Natural killer cell (primary cell): ENCODE results near the gene WT1. TPM values are rescaled to one million over a fixed set of nuclear protein-coding genes. Genes with fewer than 3 reads are reported as not detected.

ENCODE experiments used
- ATAC-seq, 3 donors: fragments of 150-1000 bp in 2 of 3; fragments of 200-7000 bp in 1 of 3; cut with Tn5 transposase; 1 replicate in 1 of 3; 2 replicates in 2 of 3; pipeline ENCODE4 v1.10.0; 2021; ENCODE audit warnings: mild to moderate bottlenecking in 2 of 3, moderate library complexity in 2 of 3
- DNase-seq, 2 donors: peaks; one replicate each; pipeline versions ENCODE4 v3.0.0 to v3.0.0-alpha.2; 2013 to 2021; ENCODE audit warnings: mixed read lengths in 1 of 2
- H3K27ac ChIP-seq: one replicate; pipeline ENCODE4 v1.5.1; 2013; ENCODE audit warnings: mild to moderate bottlenecking, low read length
- H3K27me3 ChIP-seq: one replicate; pipeline ENCODE4 v1.6.1; 2013; ENCODE audit warnings: low read length; ENCODE audit not compliant: control insufficient read depth, insufficient read depth
- H3K36me3 ChIP-seq: one replicate; pipeline ENCODE4 v1.6.1; 2013; ENCODE audit warnings: low read length; ENCODE audit not compliant: control insufficient read depth, insufficient read depth
- H3K4me1 ChIP-seq: one replicate; pipeline ENCODE4 v1.6.1; 2013; ENCODE audit warnings: low read length; ENCODE audit not compliant: control insufficient read depth, insufficient read depth
- H3K4me3 ChIP-seq: one replicate; pipeline ENCODE4 v1.5.1; 2013; ENCODE audit warnings: low read length
- H3K9me3 ChIP-seq: one replicate; pipeline ENCODE4 v1.6.1; 2013; ENCODE audit warnings: low read length; ENCODE audit not compliant: control insufficient read depth, insufficient read depth
- H3K27ac Mint-ChIP-seq, 2 donors: one replicate each; pipeline ENCODE4 v1.8.0; 2022; ENCODE audit warnings: mild to moderate bottlenecking in 2 of 2, mixed read lengths in 2 of 2, moderate library complexity in 1 of 2
- H3K27me3 Mint-ChIP-seq, 2 donors: one replicate each; pipeline ENCODE4 v1.8.0; 2022; ENCODE audit warnings: low read depth in 2 of 2, mixed read lengths in 2 of 2
- H3K36me3 Mint-ChIP-seq: one replicate; pipeline ENCODE4 v1.8.0; 2022; ENCODE audit warnings: mixed read lengths
- H3K4me1 Mint-ChIP-seq, 2 donors: one replicate each; pipeline ENCODE4 v1.8.0; 2022; ENCODE audit warnings: mixed read lengths in 2 of 2
- H3K4me3 Mint-ChIP-seq: one replicate; pipeline ENCODE4 v1.8.0; 2022; ENCODE audit warnings: mild to moderate bottlenecking, moderate library complexity, mixed read lengths
- H3K9me3 Mint-ChIP-seq, 2 donors: one replicate each; pipeline ENCODE4 v1.8.0; 2022; ENCODE audit warnings: mixed read lengths in 2 of 2
- CTCF ChIP-seq: fragments of 200-600 bp; IDR thresholded peaks from one replicate; pipeline ENCODE4 v1.8.0; 2022; ENCODE audit warnings: antibody characterized with exemption
- WGBS: methylation state at CpG from one replicate; pipeline ENCODE4 v1.1.7; 2013; ENCODE audit warnings: missing lambda C conversion rate; ENCODE audit not compliant: insufficient coverage; 5-methylcytosine and 5-hydroxymethylcytosine counted together
- intact Hi-C: fragments of 100-400 bp; cut with micrococcal nuclease; formaldehyde crosslinking; loops from one replicate; pipeline ENCODE4 v1.14.2; 2022
- total RNA-seq, 4 donors: library from RNA; stranded (reverse); fragments of 120-200 nt in 1 of 4; gene quantifications; one replicate each; pipeline versions ENCODE4 v1.2.3 to v1.2.4, GENCODE V29; 2013 to 2022

Gene WT1
- total RNA-seq, 3 donors from 2014 or later (not counting 1 experiment from before 2014, with no cell fraction given) = not detected

- Mint-ChIP-seq H3K4me1 (peaks cover 0 to 5% of the 10 kb centered on the region in 2 donors), H3K9me3 (no peaks in the 10 kb centered on the region), H3K27me3 (peaks cover 16 to 19% of the 10 kb centered on the region in 2 donors), H3K4me3 (no peak overlapping the region), H3K36me3 (no peaks in the 10 kb centered on the region), H3K27ac (no peak overlapping the region)
- H3K4me3 ChIP-seq = no peak overlapping the region
- no peak for DNase-seq
- no CpG with 5 or more reads among the region's 1 CpG for WGBS
- H3K4me1 ChIP-seq = no peaks in the 10 kb centered on the region
- ATAC-seq = no peak
- peaks cover 8% of the 10 kb centered on the region for H3K27me3 ChIP-seq
- no peak for TF ChIP-seq CTCF
- H3K36me3 ChIP-seq = no peaks in the 10 kb centered on the region
- H3K9me3 ChIP-seq = no peaks in the 10 kb centered on the region
- H3K27ac ChIP-seq = no peak overlapping the region
- intact Hi-C loops = no loop called here
These were observed 86.8 kb downstream of the WT1 start for GRCh38 chr11:32348502-32348901.

- peaks cover 0 to 8% of the 10 kb centered on the region in 2 donors for H3K4me1 Mint-ChIP-seq
- 89% methylated on average over 5 of the region's 5 CpGs for whole genome bisulfite sequencing
These were observed 90.4 kb downstream of the WT1 start for GRCh38 chr11:32344946-32345345.

GRCh38 chr11:32343325-32344008 lies 91.9 kb downstream of the WT1 start:
- ATAC-seq (no peak), DNase-seq (peak in 1 of 2 donors; percentile 21)
- H3K36me3 ChIP-seq = no peaks in the 10 kb centered on the region
- Mint-ChIP-seq H3K4me3 (no peak overlapping the region), H3K27me3 (peaks cover 11 to 19% of the 10 kb centered on the region in 2 donors), H3K36me3 (no peaks in the 10 kb centered on the region), H3K9me3 (no peaks in the 10 kb centered on the region), H3K4me1 (peaks cover 0 to 8% of the 10 kb centered on the region in 2 donors), H3K27ac (no peak overlapping the region)
- intact Hi-C loops = no loop called here
- H3K4me1 ChIP-seq = no peaks in the 10 kb centered on the region
- no peak overlapping the region for H3K4me3 ChIP-seq
- H3K9me3 ChIP-seq = no peaks in the 10 kb centered on the region
- no peak overlapping the region for H3K27ac ChIP-seq
- peaks cover 8% of the 10 kb centered on the region for H3K27me3 ChIP-seq
- no peak for TF ChIP-seq CTCF
- 100% methylated on average over 2 of the region's 3 CpGs for WGBS

More at GRCh38 chr11:32344946-32345345, 90.4 kb downstream of the WT1 start:
- H3K4me1 ChIP-seq = no peaks in the 10 kb centered on the region
- H3K36me3 ChIP-seq = no peaks in the 10 kb centered on the region
- Mint-ChIP-seq H3K9me3 (no peaks in the 10 kb centered on the region), H3K36me3 (no peaks in the 10 kb centered on the region), H3K27me3 (peaks cover 11 to 19% of the 10 kb centered on the region in 2 donors), H3K27ac (no peak overlapping the region), H3K4me3 (no peak overlapping the region)
- H3K9me3 ChIP-seq = no peaks in the 10 kb centered on the region
- no peak overlapping the region for H3K4me3 ChIP-seq
- ATAC-seq = no peak
- intact Hi-C loops = no loop called here
- peaks cover 8% of the 10 kb centered on the region for H3K27me3 ChIP-seq
- no peak overlapping the region for H3K27ac ChIP-seq
- TF ChIP-seq CTCF = no peak
- DNase-seq = no peak
